Keratinocyte (primary cell): ENCODE results near the gene MYH13. TPM values are rescaled to one million over a fixed set of nuclear protein-coding genes. Genes with fewer than 3 reads are reported as not detected.

Source experiments
- DNase-seq: peaks from one replicate; pipeline ENCODE4 v3.0.0-alpha.2; 2011; ENCODE audit warnings: low read depth, missing footprints, low spot score
- FAIRE-seq: peaks from 2 replicates; lab custom pipeline; 2011; peaks lifted over from hg19 to GRCh38; lab: Jason Lieb, UNC
- H2AFZ ChIP-seq: 2 replicates; pipeline ENCODE4 v1.6.0; 2012; ENCODE audit warnings: low read length, control low read depth, inconsistent platforms; ENCODE audit not compliant: control insufficient read depth
- H3K27ac ChIP-seq: 2 replicates; pipeline ENCODE4 v1.5.1; 2011; ENCODE audit warnings: low read length; ENCODE audit not compliant: control insufficient read depth, insufficient read depth
- H3K27me3 ChIP-seq: 3 replicates; pipeline ENCODE4 v1.6.0; 2011; ENCODE audit warnings: low read length; ENCODE audit not compliant: control insufficient read depth, insufficient read depth; ENCODE audit errors: extremely low read depth
- H3K36me3 ChIP-seq, 2 experiments: 2 replicates in 1 of 2; 3 replicates in 1 of 2; pipeline ENCODE4 v1.5.1; 2011; ENCODE audit warnings: low read length in 2 of 2, mild to moderate bottlenecking in 1 of 2; ENCODE audit not compliant: control insufficient read depth in 2 of 2, insufficient read depth in 2 of 2; ENCODE audit errors: extremely low read depth in 1 of 2
- H3K4me1 ChIP-seq: 3 replicates; pipeline ENCODE4 v1.5.1; 2011; ENCODE audit warnings: low read length; ENCODE audit not compliant: control insufficient read depth, insufficient read depth; ENCODE audit errors: extremely low read depth
- H3K4me2 ChIP-seq: 3 replicates; pipeline ENCODE4 v1.6.0; 2011; ENCODE audit warnings: low read depth, low read length; ENCODE audit not compliant: control insufficient read depth, insufficient read depth; ENCODE audit errors: extremely low read depth
- H3K4me3 ChIP-seq, 3 experiments: fragments of 200-600 bp in 1 of 3; sonication (generic) in 1 of 3; 2 replicates in 2 of 3; 3 replicates in 1 of 3; pipeline ENCODE4 v1.5.1; 2011 to 2016; ENCODE audit warnings: low read length in 3 of 3, mild to moderate bottlenecking in 3 of 3, control low read depth in 2 of 3, inconsistent platforms in 1 of 3, low read depth in 1 of 3, mixed read lengths in 1 of 3, mixed run types in 1 of 3, moderate library complexity in 1 of 3; ENCODE audit not compliant: control insufficient read depth in 2 of 3, insufficient read depth in 2 of 3; ENCODE audit errors: extremely low read depth in 1 of 3
- H3K79me2 ChIP-seq: 2 replicates; pipeline ENCODE4 v1.6.0; 2012; ENCODE audit warnings: low read length; ENCODE audit not compliant: control insufficient read depth, insufficient read depth
- H3K9ac ChIP-seq: 3 replicates; pipeline ENCODE4 v1.6.0; 2011; ENCODE audit warnings: low read length; ENCODE audit not compliant: control insufficient read depth, insufficient read depth; ENCODE audit errors: extremely low read depth
- H3K9me1 ChIP-seq: 3 replicates; pipeline ENCODE4 v1.6.0; 2011; ENCODE audit warnings: low read length; ENCODE audit not compliant: control insufficient read depth, insufficient read depth; ENCODE audit errors: extremely low read depth
- H3K9me3 ChIP-seq: 2 replicates; pipeline ENCODE4 v1.5.1; 2012; ENCODE audit warnings: low read depth, low read length; ENCODE audit not compliant: control insufficient read depth
- H4K20me1 ChIP-seq: 3 replicates; pipeline ENCODE4 v1.6.0; 2011; ENCODE audit warnings: low read length; ENCODE audit not compliant: control insufficient read depth, insufficient read depth; ENCODE audit errors: extremely low read depth
- EZH2 ChIP-seq: IDR thresholded peaks from one replicate; pipeline ENCODE4 v1.6.1; 2012; ENCODE audit warnings: inconsistent platforms, mild to moderate bottlenecking, low read length, moderate library complexity
- dilution Hi-C: fragments of 300-500 bp; cut with MboI; formaldehyde crosslinking; loops from one replicate; pipeline ENCODE4 v1.7.0; 2020; ENCODE audit warnings: low sequenced_read_pairs; ENCODE audit not compliant: extremely low pct_ligation_motif_present
- polyA plus RNA-seq, 5 experiments: library from polyadenylated mRNA; depleted of rRNA in 3 of 5; stranded (reverse) in 3 of 5; stranded (forward) in 1 of 5; unstranded in 1 of 5; fragments of >200 nt; gene quantifications; 1 replicate in 1 of 5; 2 replicates in 3 of 5; 3 replicates in 1 of 5; pipeline versions ENCODE4 v1.2.1 to v1.2.3, GENCODE V29; 2011 to 2012; ENCODE audit warnings: missing spikeins in 2 of 5, low read depth in 1 of 5, low replicate concordance in 1 of 5
- TF ChIP-seq, protein P1 (sequence below), 3 experiments: IDR thresholded peaks in 1 of 3; conservative IDR thresholded peaks in 1 of 3; optimal IDR thresholded peaks in 1 of 3; 2 replicates in 2 of 3; 3 replicates in 1 of 3; pipeline versions ENCODE3 to v1.5.1; 2011; ENCODE audit warnings: low read length in 3 of 3, mild to moderate bottlenecking in 3 of 3, moderate library complexity in 2 of 3, control low read depth in 1 of 3, inconsistent platforms in 1 of 3; ENCODE audit not compliant: insufficient read depth in 2 of 3; ENCODE audit errors: extremely low read depth in 1 of 3

The MYH13 gene
- polyA plus RNA-seq, 1 donor (not counting 4 experiments of a cell fraction or from before 2014, with no cell fraction given): not detected

DNA sequence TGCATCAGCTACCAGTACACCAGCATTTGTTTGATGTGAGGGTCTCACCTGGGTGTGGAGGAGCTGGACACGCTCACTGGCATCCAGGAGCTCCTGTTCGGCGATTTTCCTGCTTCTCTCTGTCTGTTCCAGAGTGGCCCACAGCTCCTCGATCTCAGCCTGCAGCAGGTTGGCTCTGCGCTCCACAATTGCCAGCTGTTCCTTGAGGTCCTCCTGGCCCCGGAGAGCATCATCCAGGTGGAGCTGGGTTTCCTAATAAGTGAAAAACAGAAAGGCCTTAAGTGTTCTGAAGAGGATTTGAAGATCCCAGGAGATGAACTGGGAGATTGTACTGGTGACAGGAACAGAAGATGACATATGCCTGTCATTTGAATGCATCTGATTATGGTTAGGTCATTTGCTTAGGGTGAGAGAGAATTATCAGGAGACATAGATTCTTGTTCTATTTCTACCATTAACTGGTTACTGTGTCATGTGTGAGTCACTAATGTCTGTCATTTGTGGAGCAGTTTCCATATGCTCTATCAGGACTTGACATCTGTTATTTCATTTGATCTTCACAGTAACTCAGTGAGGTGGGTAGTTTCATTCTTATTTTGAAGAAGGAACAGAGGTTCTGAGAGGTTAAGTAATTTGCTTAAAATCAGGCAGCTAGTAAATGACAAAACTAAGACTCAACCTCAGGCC lies 21.5 kb upstream of the MYH13 start:
- dilution Hi-C loops: no loop called here
- FAIRE-seq (no peak), DNase-seq (no peak)
- H3K36me3 ChIP-seq: no peaks in the 10 kb centered on the region
- no peak for TF ChIP-seq EZH2
- TF ChIP-seq, protein P1, sequence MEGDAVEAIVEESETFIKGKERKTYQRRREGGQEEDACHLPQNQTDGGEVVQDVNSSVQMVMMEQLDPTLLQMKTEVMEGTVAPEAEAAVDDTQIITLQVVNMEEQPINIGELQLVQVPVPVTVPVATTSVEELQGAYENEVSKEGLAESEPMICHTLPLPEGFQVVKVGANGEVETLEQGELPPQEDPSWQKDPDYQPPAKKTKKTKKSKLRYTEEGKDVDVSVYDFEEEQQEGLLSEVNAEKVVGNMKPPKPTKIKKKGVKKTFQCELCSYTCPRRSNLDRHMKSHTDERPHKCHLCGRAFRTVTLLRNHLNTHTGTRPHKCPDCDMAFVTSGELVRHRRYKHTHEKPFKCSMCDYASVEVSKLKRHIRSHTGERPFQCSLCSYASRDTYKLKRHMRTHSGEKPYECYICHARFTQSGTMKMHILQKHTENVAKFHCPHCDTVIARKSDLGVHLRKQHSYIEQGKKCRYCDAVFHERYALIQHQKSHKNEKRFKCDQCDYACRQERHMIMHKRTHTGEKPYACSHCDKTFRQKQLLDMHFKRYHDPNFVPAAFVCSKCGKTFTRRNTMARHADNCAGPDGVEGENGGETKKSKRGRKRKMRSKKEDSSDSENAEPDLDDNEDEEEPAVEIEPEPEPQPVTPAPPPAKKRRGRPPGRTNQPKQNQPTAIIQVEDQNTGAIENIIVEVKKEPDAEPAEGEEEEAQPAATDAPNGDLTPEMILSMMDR (optimal IDR thresholded peaks at IDR 0.05 in 1 of 3, IDR thresholded peaks at IDR 0.05 in 1 of 3, conservative IDR thresholded peaks at IDR 0.05 in 1 of 3; ENCODE audit: extremely low read depth in 1 of 3, insufficient read depth in 2 of 3, low read length in 3 of 3): no peak
- no peak overlapping the region for H3K27ac ChIP-seq
- H3K9me3 ChIP-seq: no peaks in the 10 kb centered on the region
- no peak overlapping the region for H2AFZ ChIP-seq
- H4K20me1 ChIP-seq: no peaks in the 10 kb centered on the region
- no peak overlapping the region for H3K4me3 ChIP-seq
- no peaks in the 10 kb centered on the region for H3K27me3 ChIP-seq
- H3K79me2 ChIP-seq: no peaks in the 10 kb centered on the region
- H3K4me2 ChIP-seq: no peak overlapping the region
- H3K9me1 ChIP-seq: no peaks in the 10 kb centered on the region
- no peaks in the 10 kb centered on the region for H3K4me1 ChIP-seq
- no peak overlapping the region for H3K9ac ChIP-seq

DNA sequence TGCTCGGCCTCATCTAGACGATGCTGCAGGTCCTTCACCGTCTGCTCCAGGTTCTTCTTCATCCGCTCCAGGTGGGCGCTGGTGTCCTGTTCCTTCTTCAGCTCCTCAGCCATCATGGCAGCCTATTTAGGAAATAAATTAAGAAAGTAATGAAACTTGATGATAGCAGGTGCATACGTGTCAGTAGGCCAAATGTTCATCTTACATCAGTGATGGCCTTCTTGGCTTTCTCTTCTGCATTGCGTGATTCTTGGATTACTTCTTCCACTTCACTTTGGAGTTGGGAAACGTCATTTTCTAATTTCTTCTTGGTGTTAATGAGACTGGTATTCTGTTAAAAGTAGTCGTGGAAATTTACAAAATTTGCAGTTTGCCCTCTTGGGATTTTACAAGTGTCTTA lies 20.1 kb upstream of the MYH13 start:
- Histone ChIP-seq H4K20me1 (no peaks in the 10 kb centered on the region), H3K79me2 (no peaks in the 10 kb centered on the region), H3K4me3 (no peak overlapping the region), H3K36me3 (no peaks in the 10 kb centered on the region), H3K27ac (no peak overlapping the region), H3K4me1 (no peaks in the 10 kb centered on the region), H3K9me3 (no peaks in the 10 kb centered on the region), H3K27me3 (no peaks in the 10 kb centered on the region), H3K9ac (no peak overlapping the region), H2AFZ (no peak overlapping the region), H3K9me1 (no peaks in the 10 kb centered on the region), H3K4me2 (no peak overlapping the region)
- FAIRE-seq: no peak
- DNase-seq: no peak
- TF ChIP-seq, protein P1 (optimal IDR thresholded peaks at IDR 0.05 in 1 of 3, IDR thresholded peaks at IDR 0.05 in 1 of 3, conservative IDR thresholded peaks at IDR 0.05 in 1 of 3; ENCODE audit: extremely low read depth in 1 of 3, insufficient read depth in 2 of 3, low read length in 3 of 3): no peak
- no peak for TF ChIP-seq EZH2
- dilution Hi-C loops: no loop called here
